H1 (cell line): ENCODE data around the gene FAM170B. TPM values are rescaled to one million over a fixed set of nuclear protein-coding genes. Genes with fewer than 3 reads are reported as not detected.

ENCODE experiments used
- ASH2L ChIP-seq: fragments of 200-600, 300-600 bp; sonication (generic); IDR thresholded peaks from one replicate; pipeline ENCODE4 v1.7.1; 2017; ENCODE audit warnings: low read length
- BRCA1 ChIP-seq: IDR thresholded peaks from 2 replicates; pipeline ENCODE4 v1.6.1; 2012; ENCODE audit warnings: low read depth, low read length, improper control_type of control experiment
- CBX5 ChIP-seq: fragments of 300-800, 300-1000 bp; sonication (generic); IDR thresholded peaks from 2 replicates; pipeline ENCODE4 v1.7.1; 2016; ENCODE audit warnings: antibody characterized with exemption, low read length, low read depth
- KDM1A ChIP-seq: fragments of 200-600, 300-600 bp; sonication (generic); IDR thresholded peaks from 2 replicates; pipeline ENCODE4 v1.7.1; 2016; ENCODE audit warnings: mild to moderate bottlenecking, low read length, borderline replicate concordance
- RNF2 ChIP-seq: fragments of 200-900, 300-1000 bp; sonication (generic); IDR thresholded peaks from 2 replicates; pipeline ENCODE4 v1.7.1; 2016; ENCODE audit warnings: borderline replicate concordance, low read depth, mild to moderate bottlenecking, antibody characterized with exemption, low read length; ENCODE audit not compliant: poor library complexity, severe bottlenecking; ENCODE audit errors: missing control alignments
- SIX5 ChIP-seq: IDR thresholded peaks from 2 replicates; pipeline ENCODE4 v1.6.1; 2011; ENCODE audit warnings: mild to moderate bottlenecking, low read depth, low read length
- SP1 ChIP-seq: IDR thresholded peaks from 2 replicates; pipeline ENCODE4 v1.6.1; 2011; ENCODE audit warnings: low read depth, low read length
- TAF7 ChIP-seq: optimal IDR thresholded peaks from 2 replicates; pipeline ENCODE3; 2011; ENCODE audit warnings: low read depth, mild to moderate bottlenecking, inconsistent platforms, low read length, moderate library complexity, borderline replicate concordance
- TEAD4 ChIP-seq: IDR thresholded peaks from 2 replicates; pipeline ENCODE4 v1.6.1; 2012; ENCODE audit warnings: low read depth, low read length, inconsistent platforms, mixed read lengths
- polyA plus RNA-seq, 7 experiments: library from polyadenylated mRNA; depleted of rRNA in 3 of 7; stranded (reverse) in 5 of 7; unstranded in 2 of 7; fragments of >200 nt in 5 of 7; fragments of 200-250 nt in 2 of 7; gene quantifications; 1 replicate in 5 of 7; 2 replicates in 1 of 7; 4 replicates in 1 of 7; pipeline versions ENCODE4 v1.2.1 to v1.2.3, GENCODE V29; 2011 to 2013; ENCODE audit warnings: missing spikeins in 2 of 7, mixed read lengths in 2 of 7
- total RNA-seq: library from RNA; stranded (reverse); fragmentation: NEBNext Ultra II Directional; extraction: Animal tissue kit (Norgen Biotek cat#: 25700); gene quantifications from 2 replicates; pipeline ENCODE4 v1.2.1, GENCODE V29; 2021
- TF ChIP-seq, protein P1 (sequence below): fragments of 300-600 bp; sonication (generic); IDR thresholded peaks from 2 replicates; pipeline ENCODE4 v1.7.1; 2012; ENCODE audit warnings: low read length, moderate library complexity, mild to moderate bottlenecking, inconsistent platforms; ENCODE audit not compliant: insufficient replicate concordance
- TF ChIP-seq, protein P2 (sequence below): IDR thresholded peaks from 2 replicates; pipeline ENCODE4 v1.6.1; 2011; ENCODE audit warnings: low read depth, mild to moderate bottlenecking, low read length; ENCODE audit not compliant: insufficient read depth

Gene FAM170B
- total and polyA plus RNA-seq, 2 of the 8 experiments (the other 6 are each of a cell fraction or from before 2014, with no cell fraction given), result not detected

DNA sequence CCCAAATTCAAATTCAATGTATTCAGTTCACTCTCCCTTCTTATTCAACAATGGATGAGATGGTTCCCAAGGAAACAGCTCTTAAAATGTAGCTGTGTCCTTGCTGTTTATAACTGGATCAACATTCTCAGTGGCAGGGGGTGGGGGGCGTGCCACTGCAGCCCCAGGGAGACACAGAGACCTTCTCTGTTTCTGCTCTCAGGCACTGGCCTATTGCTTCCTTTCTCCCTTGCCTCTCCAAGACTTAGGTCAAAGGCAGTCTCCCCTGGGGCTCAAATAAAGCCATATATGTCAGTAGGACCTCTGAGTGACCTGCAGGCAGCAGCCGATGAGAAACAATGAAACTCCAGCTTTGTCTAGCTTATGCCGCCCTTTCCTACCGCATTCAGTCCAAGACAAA lies 39.2 kb downstream of the FAM170B start (continued):
- TF ChIP-seq, protein P1, sequence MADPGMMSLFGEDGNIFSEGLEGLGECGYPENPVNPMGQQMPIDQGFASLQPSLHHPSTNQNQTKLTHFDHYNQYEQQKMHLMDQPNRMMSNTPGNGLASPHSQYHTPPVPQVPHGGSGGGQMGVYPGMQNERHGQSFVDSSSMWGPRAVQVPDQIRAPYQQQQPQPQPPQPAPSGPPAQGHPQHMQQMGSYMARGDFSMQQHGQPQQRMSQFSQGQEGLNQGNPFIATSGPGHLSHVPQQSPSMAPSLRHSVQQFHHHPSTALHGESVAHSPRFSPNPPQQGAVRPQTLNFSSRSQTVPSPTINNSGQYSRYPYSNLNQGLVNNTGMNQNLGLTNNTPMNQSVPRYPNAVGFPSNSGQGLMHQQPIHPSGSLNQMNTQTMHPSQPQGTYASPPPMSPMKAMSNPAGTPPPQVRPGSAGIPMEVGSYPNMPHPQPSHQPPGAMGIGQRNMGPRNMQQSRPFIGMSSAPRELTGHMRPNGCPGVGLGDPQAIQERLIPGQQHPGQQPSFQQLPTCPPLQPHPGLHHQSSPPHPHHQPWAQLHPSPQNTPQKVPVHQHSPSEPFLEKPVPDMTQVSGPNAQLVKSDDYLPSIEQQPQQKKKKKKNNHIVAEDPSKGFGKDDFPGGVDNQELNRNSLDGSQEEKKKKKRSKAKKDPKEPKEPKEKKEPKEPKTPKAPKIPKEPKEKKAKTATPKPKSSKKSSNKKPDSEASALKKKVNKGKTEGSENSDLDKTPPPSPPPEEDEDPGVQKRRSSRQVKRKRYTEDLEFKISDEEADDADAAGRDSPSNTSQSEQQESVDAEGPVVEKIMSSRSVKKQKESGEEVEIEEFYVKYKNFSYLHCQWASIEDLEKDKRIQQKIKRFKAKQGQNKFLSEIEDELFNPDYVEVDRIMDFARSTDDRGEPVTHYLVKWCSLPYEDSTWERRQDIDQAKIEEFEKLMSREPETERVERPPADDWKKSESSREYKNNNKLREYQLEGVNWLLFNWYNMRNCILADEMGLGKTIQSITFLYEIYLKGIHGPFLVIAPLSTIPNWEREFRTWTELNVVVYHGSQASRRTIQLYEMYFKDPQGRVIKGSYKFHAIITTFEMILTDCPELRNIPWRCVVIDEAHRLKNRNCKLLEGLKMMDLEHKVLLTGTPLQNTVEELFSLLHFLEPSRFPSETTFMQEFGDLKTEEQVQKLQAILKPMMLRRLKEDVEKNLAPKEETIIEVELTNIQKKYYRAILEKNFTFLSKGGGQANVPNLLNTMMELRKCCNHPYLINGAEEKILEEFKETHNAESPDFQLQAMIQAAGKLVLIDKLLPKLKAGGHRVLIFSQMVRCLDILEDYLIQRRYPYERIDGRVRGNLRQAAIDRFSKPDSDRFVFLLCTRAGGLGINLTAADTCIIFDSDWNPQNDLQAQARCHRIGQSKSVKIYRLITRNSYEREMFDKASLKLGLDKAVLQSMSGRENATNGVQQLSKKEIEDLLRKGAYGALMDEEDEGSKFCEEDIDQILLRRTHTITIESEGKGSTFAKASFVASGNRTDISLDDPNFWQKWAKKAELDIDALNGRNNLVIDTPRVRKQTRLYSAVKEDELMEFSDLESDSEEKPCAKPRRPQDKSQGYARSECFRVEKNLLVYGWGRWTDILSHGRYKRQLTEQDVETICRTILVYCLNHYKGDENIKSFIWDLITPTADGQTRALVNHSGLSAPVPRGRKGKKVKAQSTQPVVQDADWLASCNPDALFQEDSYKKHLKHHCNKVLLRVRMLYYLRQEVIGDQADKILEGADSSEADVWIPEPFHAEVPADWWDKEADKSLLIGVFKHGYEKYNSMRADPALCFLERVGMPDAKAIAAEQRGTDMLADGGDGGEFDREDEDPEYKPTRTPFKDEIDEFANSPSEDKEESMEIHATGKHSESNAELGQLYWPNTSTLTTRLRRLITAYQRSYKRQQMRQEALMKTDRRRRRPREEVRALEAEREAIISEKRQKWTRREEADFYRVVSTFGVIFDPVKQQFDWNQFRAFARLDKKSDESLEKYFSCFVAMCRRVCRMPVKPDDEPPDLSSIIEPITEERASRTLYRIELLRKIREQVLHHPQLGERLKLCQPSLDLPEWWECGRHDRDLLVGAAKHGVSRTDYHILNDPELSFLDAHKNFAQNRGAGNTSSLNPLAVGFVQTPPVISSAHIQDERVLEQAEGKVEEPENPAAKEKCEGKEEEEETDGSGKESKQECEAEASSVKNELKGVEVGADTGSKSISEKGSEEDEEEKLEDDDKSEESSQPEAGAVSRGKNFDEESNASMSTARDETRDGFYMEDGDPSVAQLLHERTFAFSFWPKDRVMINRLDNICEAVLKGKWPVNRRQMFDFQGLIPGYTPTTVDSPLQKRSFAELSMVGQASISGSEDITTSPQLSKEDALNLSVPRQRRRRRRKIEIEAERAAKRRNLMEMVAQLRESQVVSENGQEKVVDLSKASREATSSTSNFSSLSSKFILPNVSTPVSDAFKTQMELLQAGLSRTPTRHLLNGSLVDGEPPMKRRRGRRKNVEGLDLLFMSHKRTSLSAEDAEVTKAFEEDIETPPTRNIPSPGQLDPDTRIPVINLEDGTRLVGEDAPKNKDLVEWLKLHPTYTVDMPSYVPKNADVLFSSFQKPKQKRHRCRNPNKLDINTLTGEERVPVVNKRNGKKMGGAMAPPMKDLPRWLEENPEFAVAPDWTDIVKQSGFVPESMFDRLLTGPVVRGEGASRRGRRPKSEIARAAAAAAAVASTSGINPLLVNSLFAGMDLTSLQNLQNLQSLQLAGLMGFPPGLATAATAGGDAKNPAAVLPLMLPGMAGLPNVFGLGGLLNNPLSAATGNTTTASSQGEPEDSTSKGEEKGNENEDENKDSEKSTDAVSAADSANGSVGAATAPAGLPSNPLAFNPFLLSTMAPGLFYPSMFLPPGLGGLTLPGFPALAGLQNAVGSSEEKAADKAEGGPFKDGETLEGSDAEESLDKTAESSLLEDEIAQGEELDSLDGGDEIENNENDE, result no peak
- TF ChIP-seq TAF7, result no peak
- no peak for TF ChIP-seq CBX5
- TF ChIP-seq SP1, result no peak
- no peak for TF ChIP-seq BRCA1
- TF ChIP-seq ASH2L, result no peak
- no peak for TF ChIP-seq KDM1A
- TF ChIP-seq, protein P2, sequence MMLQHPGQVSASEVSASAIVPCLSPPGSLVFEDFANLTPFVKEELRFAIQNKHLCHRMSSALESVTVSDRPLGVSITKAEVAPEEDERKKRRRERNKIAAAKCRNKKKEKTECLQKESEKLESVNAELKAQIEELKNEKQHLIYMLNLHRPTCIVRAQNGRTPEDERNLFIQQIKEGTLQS, result no peak
- TF ChIP-seq TEAD4, result no peak
- no peak for TF ChIP-seq SIX5
- TF ChIP-seq RNF2, result no peak
